Esophagus squamous epithelium (tissue), 5 donors: Measurements from ENCODE around the gene PSMD8. TPM values are rescaled to one million over a fixed set of nuclear protein-coding genes. Genes with fewer than 3 reads are reported as not detected.

Experiments
- DNase-seq: peaks from one replicate; lab custom pipeline; 2025; lab: John Stamatoyannopoulos, UW
- H3K27ac ChIP-seq, 4 donors: fragments of 200-600 bp; sonication (generic); one replicate each; pipeline ENCODE4 v1.5.1; 2016 to 2019; ENCODE audit warnings: mild to moderate bottlenecking in 1 of 4
- H3K27me3 ChIP-seq, 4 donors: fragments of 200-600 bp; sonication (generic); 1 replicate in 3 of 4; 2 replicates in 1 of 4; pipeline versions ENCODE4 v1.5.1 to v1.6.0; 2017 to 2021; ENCODE audit warnings: antibody characterized with exemption in 1 of 4
- H3K36me3 ChIP-seq, 3 donors: fragments of 200-600 bp; sonication (generic); one replicate each; pipeline ENCODE4 v1.5.1; 2016 to 2019
- H3K4me1 ChIP-seq, 3 donors: fragments of 200-600 bp; sonication (generic); one replicate each; pipeline ENCODE4 v1.5.1; 2017 to 2019
- H3K4me3 ChIP-seq, 4 donors: fragments of 200-600 bp; sonication (generic); 1 replicate in 3 of 4; 2 replicates in 1 of 4; pipeline ENCODE4 v1.5.1; 2016 to 2019; ENCODE audit warnings: mild to moderate bottlenecking in 2 of 4, moderate library complexity in 1 of 4
- H3K9me3 ChIP-seq, 3 donors: fragments of 200-600 bp; sonication (generic); one replicate each; pipeline ENCODE4 v1.5.1; 2016 to 2019
- POLR2A ChIP-seq, 4 donors: fragments of 450-650 bp; IDR thresholded peaks; one replicate each; pipeline ENCODE4 v1.6.1; 2017; ENCODE audit warnings: antibody characterized with exemption in 4 of 4, mild to moderate bottlenecking in 4 of 4, moderate library complexity in 3 of 4
- WGBS, 2 donors: methylation state at CpG; one replicate each; pipeline ENCODE4 v1.1.5; 2018; 5-methylcytosine and 5-hydroxymethylcytosine counted together
- intact Hi-C: fragments of 100-400 bp; cut with DNase I; formaldehyde crosslinking; loops from one replicate; pipeline ENCODE4 v1.15.0; 2022
- total RNA-seq, 4 donors: library from RNA; depleted of rRNA; stranded (reverse); fragments of >200 nt; gene quantifications; one replicate each; pipeline ENCODE4 v1.1.0, GENCODE V29; 2016
- TF ChIP-seq, protein P1 (sequence below), 6 experiments: fragments of 450-650 bp in 4 of 6; fragments of 200-600 bp in 2 of 6; sonication (generic) in 2 of 6; IDR thresholded peaks; one replicate each; pipeline ENCODE4 v1.5.1; 2016 to 2019; ENCODE audit warnings: antibody characterized with exemption in 6 of 6, mild to moderate bottlenecking in 4 of 6, moderate library complexity in 4 of 6
- donor health status: DM: yes; HTN: yes; CAD: no.

PSMD8 gene
- total RNA-seq, 4 donors from 2014 or later = 172 to 231 (median 197) TPM

DNA sequence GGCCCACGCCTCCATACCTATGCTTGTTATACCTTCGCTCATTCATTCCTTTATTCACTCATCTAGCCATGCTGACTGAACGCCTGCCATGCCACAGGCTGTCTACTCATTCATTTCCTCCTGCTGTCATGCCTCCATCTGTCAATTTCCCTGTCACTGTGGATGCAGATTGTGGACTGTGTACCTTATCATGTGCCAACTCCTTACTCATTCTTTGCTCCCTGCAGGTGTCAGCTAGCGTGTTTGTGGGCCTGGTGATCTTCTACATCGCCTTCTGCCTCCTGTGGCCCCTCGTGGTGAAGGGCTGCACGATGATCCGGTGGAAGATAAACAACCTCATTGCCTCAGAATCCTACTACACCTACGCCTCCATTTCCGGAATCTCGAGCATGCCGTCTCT lies 4.1 kb upstream of the PSMD8 start:
- no peak for DNase-seq
- peaks cover 0 to 28% (median 0%) of the 10 kb centered on the region in 4 donors for H3K27me3 ChIP-seq
- H3K9me3 ChIP-seq = no peaks in the 10 kb centered on the region
- TF ChIP-seq, protein P1, sequence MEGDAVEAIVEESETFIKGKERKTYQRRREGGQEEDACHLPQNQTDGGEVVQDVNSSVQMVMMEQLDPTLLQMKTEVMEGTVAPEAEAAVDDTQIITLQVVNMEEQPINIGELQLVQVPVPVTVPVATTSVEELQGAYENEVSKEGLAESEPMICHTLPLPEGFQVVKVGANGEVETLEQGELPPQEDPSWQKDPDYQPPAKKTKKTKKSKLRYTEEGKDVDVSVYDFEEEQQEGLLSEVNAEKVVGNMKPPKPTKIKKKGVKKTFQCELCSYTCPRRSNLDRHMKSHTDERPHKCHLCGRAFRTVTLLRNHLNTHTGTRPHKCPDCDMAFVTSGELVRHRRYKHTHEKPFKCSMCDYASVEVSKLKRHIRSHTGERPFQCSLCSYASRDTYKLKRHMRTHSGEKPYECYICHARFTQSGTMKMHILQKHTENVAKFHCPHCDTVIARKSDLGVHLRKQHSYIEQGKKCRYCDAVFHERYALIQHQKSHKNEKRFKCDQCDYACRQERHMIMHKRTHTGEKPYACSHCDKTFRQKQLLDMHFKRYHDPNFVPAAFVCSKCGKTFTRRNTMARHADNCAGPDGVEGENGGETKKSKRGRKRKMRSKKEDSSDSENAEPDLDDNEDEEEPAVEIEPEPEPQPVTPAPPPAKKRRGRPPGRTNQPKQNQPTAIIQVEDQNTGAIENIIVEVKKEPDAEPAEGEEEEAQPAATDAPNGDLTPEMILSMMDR (IDR thresholded peaks at IDR 0.05) = no peak
- no peak for TF ChIP-seq POLR2A (IDR thresholded peaks at IDR 0.05)
- H3K4me3 ChIP-seq = no peak overlapping the region
- intact Hi-C loops = no loop called here
- 68 to 75% methylated on average over 10 of the region's 12 CpGs for WGBS, 2 donors
- H3K27ac ChIP-seq = no peak overlapping the region
- H3K36me3 ChIP-seq = no peaks in the 10 kb centered on the region
- H3K4me1 ChIP-seq = peaks cover 0 to 8% (median 5%) of the 10 kb centered on the region in 3 donors

GRCh38 chr19:38371081-38371480 lies 3.3 kb upstream of the PSMD8 start:
- 58 to 65% methylated on average over 6 of the region's 6 CpGs for WGBS, 2 donors
- H3K9me3 ChIP-seq = no peaks in the 10 kb centered on the region
- peaks cover 0 to 24% (median 0%) of the 10 kb centered on the region in 4 donors for H3K27me3 ChIP-seq
- peaks cover 0 to 2% (median 0%) of the 10 kb centered on the region in 3 donors for H3K36me3 ChIP-seq
- TF ChIP-seq, protein P1 (IDR thresholded peaks at IDR 0.05) = no peak
- no peak for TF ChIP-seq POLR2A (IDR thresholded peaks at IDR 0.05)
- intact Hi-C loops = no loop called here
- H3K4me3 ChIP-seq = no peak overlapping the region
- H3K4me1 ChIP-seq = peaks cover 6 to 15% (median 13%) of the 10 kb centered on the region in 3 donors
- no peak overlapping the region for H3K27ac ChIP-seq
- no peak for DNase-seq

DNA sequence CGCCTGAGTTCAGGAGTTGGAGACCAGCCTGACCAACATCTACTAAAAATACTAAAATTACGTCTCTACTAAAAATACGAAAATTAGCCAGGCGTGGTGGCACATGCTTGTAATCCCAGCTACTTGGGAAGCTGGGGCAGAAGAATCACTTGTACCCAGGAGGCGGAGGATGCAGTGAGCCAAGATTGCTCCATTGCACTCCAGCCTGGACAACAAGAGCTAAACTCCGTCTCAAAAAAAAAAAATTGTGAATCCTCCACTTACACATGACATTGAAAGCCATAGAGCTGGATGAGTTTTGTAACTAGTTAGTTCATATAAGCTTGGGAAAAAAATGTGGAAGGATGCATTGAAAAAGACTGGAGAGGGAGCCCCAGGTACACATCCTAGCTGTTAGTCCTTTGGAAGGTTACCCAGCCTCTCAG lies 452 bp upstream of the PSMD8 start:
- TF ChIP-seq, protein P1 (IDR thresholded peaks at IDR 0.05) = no peak
- no peak for TF ChIP-seq POLR2A (IDR thresholded peaks at IDR 0.05)
- DNase-seq = no peak
- Histone ChIP-seq H3K36me3 (peaks cover 0 to 30% (median 0%) of the 10 kb centered on the region in 3 donors), H3K4me1 (peaks cover 11 to 31% (median 25%) of the 10 kb centered on the region in 3 donors), H3K27ac (peak overlapping the region; percentile 91 to 96 (median 92)), H3K4me3 (peak overlapping the region; percentile 70 to 84 (median 74)), H3K9me3 (no peaks in the 10 kb centered on the region), H3K27me3 (peaks cover 0 to 4% (median 0%) of the 10 kb centered on the region in 4 donors)
- 65 to 70% methylated on average over 6 of the region's 6 CpGs for WGBS, 2 donors
- intact Hi-C loops = no loop called here

DNA sequence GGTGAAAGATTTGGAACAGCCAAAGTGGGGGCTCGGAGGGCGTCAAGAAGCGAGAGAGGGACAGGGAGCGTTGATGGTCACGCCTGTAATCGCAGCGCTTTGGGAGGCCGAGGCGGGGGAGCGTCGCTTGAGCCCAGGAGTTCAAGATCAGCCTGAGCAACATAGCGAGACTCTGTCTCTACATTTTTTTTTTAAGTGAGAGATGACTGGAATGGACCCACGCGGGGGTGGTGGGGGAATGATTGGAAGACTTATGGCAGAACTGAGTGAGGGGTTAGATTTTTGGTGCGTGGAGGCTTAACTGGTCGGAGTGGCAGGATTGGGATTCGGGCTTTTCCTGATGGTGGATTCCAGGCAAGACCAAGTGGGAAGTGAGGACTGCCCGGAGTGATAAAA lies 725 bp downstream of the PSMD8 start:
- no peak for TF ChIP-seq POLR2A (IDR thresholded peaks at IDR 0.05)
- TF ChIP-seq, protein P1 (IDR thresholded peaks at IDR 0.05) = no peak
- H3K4me1 ChIP-seq = peaks cover 11 to 31% (median 25%) of the 10 kb centered on the region in 3 donors
- peak overlapping the region; percentile 91 to 96 (median 92) for H3K27ac ChIP-seq
- no peaks in the 10 kb centered on the region for H3K9me3 ChIP-seq
- 1 to 2% methylated on average over 15 to 18 of the region's 18 CpGs for WGBS, 2 donors
- DNase-seq = no peak
- H3K4me3 ChIP-seq = peak overlapping the region; percentile 70 to 84 (median 74)
- peaks cover 0 to 42% (median 6%) of the 10 kb centered on the region in 3 donors for H3K36me3 ChIP-seq
- peaks cover 0 to 3% (median 0%) of the 10 kb centered on the region in 4 donors for H3K27me3 ChIP-seq
- intact Hi-C loops = no loop called here

DNA sequence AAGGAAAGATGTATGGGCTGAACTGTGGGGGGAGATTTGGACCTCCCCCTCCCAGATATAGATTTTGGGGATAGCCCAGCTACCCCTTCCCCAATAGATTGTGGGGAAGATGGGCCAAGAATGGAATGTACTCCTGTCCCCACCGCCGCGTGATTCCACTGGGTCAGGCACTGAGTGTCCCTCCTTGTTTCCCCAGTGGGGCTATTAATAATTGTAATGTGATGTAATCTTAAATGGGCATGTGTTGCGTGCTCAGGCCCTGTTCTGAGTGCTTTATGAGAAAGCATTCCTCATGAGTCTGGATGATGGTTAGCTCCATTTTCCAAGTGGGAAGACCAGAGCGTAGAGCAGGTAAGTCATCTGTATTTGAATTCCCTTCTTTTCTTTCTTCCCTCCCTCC lies 1.4 kb downstream of the PSMD8 start:
- DNase-seq = no peak
- Histone ChIP-seq H3K4me3 (peak overlapping the region; percentile 70 to 84 (median 74)), H3K9me3 (no peaks in the 10 kb centered on the region), H3K4me1 (peaks cover 11 to 31% (median 25%) of the 10 kb centered on the region in 3 donors), H3K27ac (peak overlapping the region in 3 of 4 donors; percentile 91 to 92 (median 91)), H3K36me3 (peaks cover 2 to 48% (median 8%) of the 10 kb centered on the region in 3 donors), H3K27me3 (no peaks in the 10 kb centered on the region)
- 55 to 75% methylated on average over 5 of the region's 5 CpGs for WGBS, 2 donors
- intact Hi-C loops = no loop called here
- TF ChIP-seq, protein P1 (IDR thresholded peaks at IDR 0.05) = no peak
- no peak for TF ChIP-seq POLR2A (IDR thresholded peaks at IDR 0.05)
